ENCODE measurements around the gene AP5B1. TPM values are rescaled to one million over a fixed set of nuclear protein-coding genes. Genes with fewer than 3 reads are reported as not detected.
A peak's percentile ranks its signal among the peaks of the same experiment; 100 is the strongest.

AP5B1 gene
- total RNA-seq, 2 donors from 2014 or later, result 26.3 to 38.4 TPM

GRCh38 chr11:65786786-65787636 lies 6.2 kb upstream of the AP5B1 start, which contains the start of gene OVOL1:
Gene OVOL1 (plus strand): TSS chr11:65787063. CDS start chr11:65787374, 311 bp downstream.
- ATAC-seq (ENCODE audit: insufficient number of reproducible peaks, low FRiP score, low read depth) (no peak), DNase-seq (ENCODE audit: low spot score) (no peak)
- no peak for TF ChIP-seq CTCF (IDR thresholded peaks at IDR 0.05)
- H3K27me3 ChIP-seq (replicated peaks; ENCODE audit: insufficient read depth), result peaks cover 3% of the 10 kb centered on the region
- peak within 1 kb of the TSS; percentile 63 for H3K4me3 ChIP-seq
- no peak within 1 kb of the TSS for H3K27ac ChIP-seq
- H3K36me3 ChIP-seq, result no peaks in the 10 kb centered on the region
- H3K9me3 ChIP-seq, result no peaks in the 10 kb centered on the region
- H3K4me1 ChIP-seq (ENCODE audit: control insufficient read depth in 1 of 2, low read depth in 2 of 2), result peaks cover 8 to 20% of the 10 kb centered on the region in 2 donors

- Histone ChIP-seq H3K27ac (no peak overlapping the region), H3K4me1 (ENCODE audit: control insufficient read depth in 1 of 2, low read depth in 2 of 2) (peaks cover 8 to 29% of the 10 kb centered on the region in 2 donors), H3K4me3 (peak overlapping the region; percentile 60), H3K9me3 (no peaks in the 10 kb centered on the region), H3K36me3 (no peaks in the 10 kb centered on the region), H3K27me3 (replicated peaks; ENCODE audit: insufficient read depth) (peaks cover 3% of the 10 kb centered on the region)
- ATAC-seq (ENCODE audit: insufficient number of reproducible peaks, low FRiP score, low read depth) (no peak), DNase-seq (ENCODE audit: low spot score) (no peak)
- TF ChIP-seq CTCF (IDR thresholded peaks at IDR 0.05), result no peak
Observed at GRCh38 chr11:65786008-65786785, 5.4 kb upstream of the AP5B1 start.

- no peaks in the 10 kb centered on the region for H3K9me3 ChIP-seq
- ATAC-seq (ENCODE audit: insufficient number of reproducible peaks, low FRiP score, low read depth), result no peak
- peaks cover 3% of the 10 kb centered on the region for H3K27me3 ChIP-seq (replicated peaks; ENCODE audit: insufficient read depth)
Observed at GRCh38 chr11:65785319-65786007, 4.7 kb upstream of the AP5B1 start.

GRCh38 chr11:65782816-65783228 lies 2.0 kb upstream of the AP5B1 start:
- no peak for TF ChIP-seq CTCF (IDR thresholded peaks at IDR 0.05)
- peaks cover 8% of the 10 kb centered on the region for H3K36me3 ChIP-seq
- H3K4me1 ChIP-seq (ENCODE audit: control insufficient read depth in 1 of 2, low read depth in 2 of 2), result peaks cover 13 to 39% of the 10 kb centered on the region in 2 donors
- no peak overlapping the region for H3K4me3 ChIP-seq
- peaks cover 3% of the 10 kb centered on the region for H3K27me3 ChIP-seq (replicated peaks; ENCODE audit: insufficient read depth)
- no peak overlapping the region for H3K27ac ChIP-seq
- DNase-seq (ENCODE audit: low spot score) (no peak), ATAC-seq (ENCODE audit: insufficient number of reproducible peaks, low FRiP score, low read depth) (no peak)
- no peaks in the 10 kb centered on the region for H3K9me3 ChIP-seq

More at GRCh38 chr11:65785319-65786007, 4.7 kb upstream of the AP5B1 start:
- no peak for TF ChIP-seq CTCF (IDR thresholded peaks at IDR 0.05)
- no peaks in the 10 kb centered on the region for H3K36me3 ChIP-seq
- peaks cover 8 to 29% of the 10 kb centered on the region in 2 donors for H3K4me1 ChIP-seq (ENCODE audit: control insufficient read depth in 1 of 2, low read depth in 2 of 2)
- no peak for DNase-seq (ENCODE audit: low spot score)
- no peak overlapping the region for H3K27ac ChIP-seq
- H3K4me3 ChIP-seq, result no peak overlapping the region

Data from thoracic aorta (tissue), 2 donors.